Stimulated activated CD4-positive, alpha-beta T cell treated with anti-CD3 and anti-CD28 coated beads, TNF-alpha, amount 100 ng/mL, for 4 hours (primary cell): ENCODE data around the gene NRAP.

Experiments used
- DNase-seq, 3 experiments: peaks; one replicate each; pipeline ENCODE4 v3.0.0-alpha.2; 2020; ENCODE audit warnings: low read depth in 3 of 3

Gene NRAP, protein sequence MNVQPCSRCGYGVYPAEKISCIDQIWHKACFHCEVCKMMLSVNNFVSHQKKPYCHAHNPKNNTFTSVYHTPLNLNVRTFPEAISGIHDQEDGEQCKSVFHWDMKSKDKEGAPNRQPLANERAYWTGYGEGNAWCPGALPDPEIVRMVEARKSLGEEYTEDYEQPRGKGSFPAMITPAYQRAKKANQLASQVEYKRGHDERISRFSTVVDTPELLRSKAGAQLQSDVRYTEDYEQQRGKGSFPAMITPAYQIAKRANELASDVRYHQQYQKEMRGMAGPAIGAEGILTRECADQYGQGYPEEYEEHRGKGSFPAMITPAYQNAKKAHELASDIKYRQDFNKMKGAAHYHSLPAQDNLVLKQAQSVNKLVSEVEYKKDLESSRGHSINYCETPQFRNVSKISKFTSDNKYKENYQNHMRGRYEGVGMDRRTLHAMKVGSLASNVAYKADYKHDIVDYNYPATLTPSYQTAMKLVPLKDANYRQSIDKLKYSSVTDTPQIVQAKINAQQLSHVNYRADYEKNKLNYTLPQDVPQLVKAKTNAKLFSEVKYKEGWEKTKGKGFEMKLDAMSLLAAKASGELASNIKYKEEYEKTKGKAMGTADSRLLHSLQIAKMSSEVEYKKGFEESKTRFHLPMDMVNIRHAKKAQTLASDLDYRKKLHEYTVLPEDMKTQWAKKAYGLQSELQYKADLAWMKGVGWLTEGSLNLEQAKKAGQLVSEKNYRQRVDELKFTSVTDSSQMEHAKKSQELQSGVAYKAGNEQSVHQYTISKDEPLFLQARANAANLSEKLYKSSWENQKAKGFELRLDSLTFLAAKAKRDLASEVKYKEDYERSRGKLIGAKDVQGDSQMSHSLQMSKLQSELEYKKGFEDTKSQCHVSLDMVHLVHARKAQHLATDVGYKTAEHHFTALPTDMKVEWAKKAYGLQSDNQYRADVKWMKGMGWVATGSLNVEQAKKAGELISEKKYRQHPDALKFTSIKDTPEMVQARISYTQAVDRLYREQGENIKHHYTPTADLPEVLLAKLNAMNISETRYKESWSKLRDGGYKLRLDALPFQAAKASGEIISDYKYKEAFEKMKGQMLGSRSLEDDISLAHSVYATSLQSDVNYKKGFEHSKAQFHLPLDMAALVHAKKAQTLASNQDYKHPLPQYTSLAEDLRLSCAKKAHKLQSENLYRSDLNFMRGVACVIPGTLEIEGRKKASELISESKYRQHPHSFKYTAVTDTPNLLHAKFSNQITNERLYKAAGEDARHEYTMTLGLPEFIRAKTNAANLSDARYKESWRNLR (N-terminal part only)

DNA sequence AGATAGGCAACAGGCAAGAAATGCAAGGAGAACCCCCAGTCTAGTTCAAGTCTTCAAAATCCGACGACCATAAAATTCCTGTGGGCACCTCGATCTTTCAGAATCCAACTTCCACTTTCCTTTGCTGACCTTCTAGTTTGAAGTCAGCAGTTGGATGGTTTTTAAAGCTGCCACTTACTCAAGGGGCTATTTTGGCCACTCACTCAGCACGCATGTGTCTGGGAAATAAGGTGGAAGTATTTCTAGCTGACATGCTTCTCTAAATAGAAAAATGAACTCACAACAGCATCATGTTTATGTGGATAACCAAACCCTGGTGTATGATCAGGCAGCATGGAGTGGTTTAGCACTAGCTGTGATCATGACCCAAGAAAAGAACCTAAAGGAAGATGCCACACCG is at the start of gene NRAP:
Gene NRAP, minus strand, starts transcription at position 134 of the 400 bp plus-strand sequence. CDS start 159 bp downstream, outside the sequence.
- DNase-seq: no peak

DNA sequence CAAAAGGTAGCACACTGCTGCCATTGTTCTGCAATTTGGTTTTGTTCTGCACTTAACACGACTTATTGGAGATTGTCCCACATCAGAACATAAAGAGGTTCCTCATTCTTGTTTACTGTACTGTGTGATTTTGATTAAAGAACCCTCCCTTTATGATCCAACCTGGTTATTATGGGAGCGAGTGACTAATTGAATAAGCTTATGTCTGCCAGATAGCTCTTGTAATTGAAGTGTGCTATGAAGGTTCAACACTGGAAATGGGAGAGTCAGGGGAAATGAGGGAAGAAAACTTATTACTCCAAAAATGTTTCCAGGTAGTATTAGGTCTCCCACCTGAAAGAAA is 49.8 kb upstream of the NRAP start:
- no peak for DNase-seq

DNA sequence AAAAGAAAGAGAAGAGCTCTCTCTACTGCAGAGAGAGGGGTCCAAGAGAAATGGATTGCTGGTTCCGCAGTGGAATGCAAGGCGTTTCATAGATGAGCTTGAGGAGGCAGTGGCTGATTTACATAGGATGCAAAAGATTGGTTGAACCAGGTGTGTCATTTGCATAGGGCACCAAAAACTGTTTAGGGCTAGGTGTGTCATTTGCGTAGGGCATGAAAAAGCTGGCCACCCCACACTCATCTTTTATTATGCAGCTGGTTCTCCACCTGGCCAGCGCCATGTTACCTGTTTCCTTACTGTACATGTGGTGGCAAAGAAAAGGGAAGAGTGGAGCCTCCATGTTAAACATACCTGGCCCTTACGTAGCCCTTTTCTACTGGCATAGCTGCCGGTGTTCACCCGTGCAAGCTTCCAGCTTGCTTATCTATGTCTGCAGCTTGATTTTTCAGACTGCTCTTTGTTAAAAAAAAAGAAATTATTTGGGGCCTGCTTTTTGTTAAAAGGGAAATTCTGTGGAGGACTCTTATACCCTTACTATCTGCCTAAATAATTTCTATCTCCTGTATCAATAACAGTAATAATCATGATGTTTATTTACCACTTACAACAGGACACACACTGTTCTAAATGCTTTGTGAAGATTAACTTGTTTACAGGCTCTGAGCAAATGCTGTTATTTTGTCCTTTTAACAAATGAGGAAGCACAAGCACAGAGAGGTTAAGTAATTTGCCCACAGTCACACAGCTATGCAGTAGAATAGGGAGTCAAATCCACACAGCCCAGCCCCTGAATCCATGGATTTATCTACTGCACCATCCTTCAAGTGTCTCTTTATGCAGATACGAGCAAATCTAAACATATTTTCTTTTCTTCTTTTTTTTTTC is 49.2 kb upstream of the NRAP start:
- no peak for DNase-seq

DNA sequence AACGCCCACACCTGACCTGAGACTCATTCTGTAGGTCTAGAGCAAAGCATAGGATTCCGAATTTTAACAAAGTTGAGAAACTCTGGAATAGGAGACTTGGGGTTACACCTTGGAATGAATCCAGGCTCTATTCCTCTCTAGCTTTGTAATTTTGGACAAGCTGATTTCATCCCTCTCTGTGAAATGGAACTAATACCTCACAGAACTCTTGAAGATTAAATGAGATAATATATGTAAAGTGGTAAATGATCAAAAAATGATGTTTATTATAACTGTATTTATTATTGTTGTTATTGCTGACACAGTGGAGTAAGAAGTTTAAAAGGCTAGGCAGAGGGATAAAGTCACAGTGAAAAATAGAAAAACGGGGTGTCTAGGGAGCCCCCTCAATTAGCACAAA is 48.2 kb upstream of the NRAP start:
- DNase-seq: no peak

DNA sequence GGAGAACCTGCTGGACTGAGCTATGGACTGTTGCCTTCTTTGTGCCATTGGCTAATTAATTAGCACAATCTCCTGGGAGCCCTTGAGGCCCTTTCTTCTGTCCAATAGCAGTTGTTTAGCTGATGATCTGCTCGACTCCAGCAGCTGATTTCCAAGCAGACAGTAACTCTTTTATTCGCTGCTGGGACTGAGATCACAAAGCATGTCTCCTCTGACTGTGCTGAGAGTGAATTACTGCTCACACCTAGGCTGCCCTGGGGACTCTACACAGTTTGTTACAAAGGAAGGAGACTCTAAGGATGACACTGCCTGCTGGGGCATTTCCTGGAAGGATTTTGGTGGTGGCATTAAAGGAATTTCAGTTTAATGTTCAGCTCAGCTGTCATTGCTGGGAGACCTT is 47.3 kb upstream of the NRAP start:
- DNase-seq: no peak

DNA sequence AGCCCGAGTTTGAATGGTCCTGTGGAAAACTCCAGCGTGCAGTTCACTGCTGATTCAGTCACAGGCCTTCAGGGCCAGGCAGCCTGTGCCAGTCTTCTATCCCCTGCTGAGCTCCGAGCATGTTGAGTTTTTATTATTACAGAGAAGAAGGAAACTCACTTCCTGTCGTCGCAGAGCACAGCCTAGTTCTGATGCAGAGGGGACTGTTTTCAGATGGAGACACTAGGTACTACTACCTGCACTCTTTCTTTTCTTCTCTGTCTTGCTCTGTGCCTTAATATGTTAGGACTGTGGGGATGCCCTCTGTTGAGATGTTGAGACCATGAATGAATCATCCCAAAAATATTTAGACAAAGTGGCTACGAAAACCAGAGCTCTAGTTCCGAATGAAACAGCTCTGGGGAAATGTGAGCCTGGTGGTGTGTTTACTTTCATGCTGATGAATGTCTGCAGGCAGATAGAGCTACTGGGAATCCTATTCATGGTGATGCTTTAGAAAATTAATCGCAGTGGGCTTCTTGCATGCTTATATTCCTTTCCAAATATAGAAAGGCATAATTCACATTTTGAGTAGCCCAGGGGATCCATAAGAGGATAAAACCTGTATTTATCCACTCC is 45.5 kb upstream of the NRAP start:
- no peak for DNase-seq

DNA sequence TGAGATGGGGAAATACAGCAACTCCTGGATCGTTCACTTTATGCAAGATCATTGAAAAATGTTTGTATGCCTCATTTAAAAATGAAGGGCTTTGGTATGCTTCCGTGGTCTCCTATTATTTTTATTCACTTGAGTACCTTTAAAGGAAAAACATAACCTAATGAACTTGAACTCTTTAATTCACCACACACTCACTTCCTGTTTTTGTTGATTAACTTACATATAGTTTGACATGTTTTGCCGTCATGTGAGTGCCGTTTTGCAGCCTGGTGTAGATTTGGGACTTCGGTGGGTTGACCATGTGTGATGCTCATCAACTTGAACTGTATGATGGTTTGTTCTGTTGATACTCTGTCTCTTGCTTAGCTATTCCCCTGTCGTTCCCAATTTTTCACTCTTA is 44.8 kb upstream of the NRAP start:
- no peak for DNase-seq

DNA sequence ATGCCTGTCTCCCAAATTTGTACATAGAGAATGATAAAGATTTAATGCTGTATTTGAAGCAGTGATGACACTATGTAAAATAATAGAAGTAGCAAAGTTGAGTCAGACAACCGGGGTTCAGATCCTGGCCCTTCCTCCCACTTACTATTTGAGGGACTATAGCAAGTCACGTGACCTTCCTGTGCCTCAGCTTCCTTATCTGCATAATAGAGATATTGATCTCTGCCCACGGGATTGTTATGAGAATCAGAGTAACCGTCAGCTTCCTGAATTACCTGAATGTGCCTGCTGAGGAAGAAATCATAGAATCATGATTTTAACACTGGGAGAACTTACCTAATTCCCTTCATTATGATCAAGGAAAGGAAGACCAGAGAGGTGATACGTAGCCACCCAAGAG is 42.8 kb upstream of the NRAP start:
- no peak for DNase-seq

DNA sequence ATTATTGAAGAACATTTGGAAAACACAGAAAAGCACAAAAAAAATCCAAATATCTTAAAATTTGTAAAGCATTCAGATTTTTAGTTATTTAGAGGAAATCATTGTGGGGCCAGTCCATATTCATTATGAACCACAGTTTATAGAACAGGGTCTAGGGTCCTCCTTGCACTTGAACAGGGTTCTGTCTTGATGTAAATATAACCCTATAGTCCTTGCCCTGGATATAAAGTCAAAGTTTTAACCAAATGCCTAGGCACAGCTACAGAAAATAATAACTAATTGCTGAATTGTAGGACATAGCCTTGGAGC is 41.5 kb upstream of the NRAP start:
- DNase-seq: no peak

DNA sequence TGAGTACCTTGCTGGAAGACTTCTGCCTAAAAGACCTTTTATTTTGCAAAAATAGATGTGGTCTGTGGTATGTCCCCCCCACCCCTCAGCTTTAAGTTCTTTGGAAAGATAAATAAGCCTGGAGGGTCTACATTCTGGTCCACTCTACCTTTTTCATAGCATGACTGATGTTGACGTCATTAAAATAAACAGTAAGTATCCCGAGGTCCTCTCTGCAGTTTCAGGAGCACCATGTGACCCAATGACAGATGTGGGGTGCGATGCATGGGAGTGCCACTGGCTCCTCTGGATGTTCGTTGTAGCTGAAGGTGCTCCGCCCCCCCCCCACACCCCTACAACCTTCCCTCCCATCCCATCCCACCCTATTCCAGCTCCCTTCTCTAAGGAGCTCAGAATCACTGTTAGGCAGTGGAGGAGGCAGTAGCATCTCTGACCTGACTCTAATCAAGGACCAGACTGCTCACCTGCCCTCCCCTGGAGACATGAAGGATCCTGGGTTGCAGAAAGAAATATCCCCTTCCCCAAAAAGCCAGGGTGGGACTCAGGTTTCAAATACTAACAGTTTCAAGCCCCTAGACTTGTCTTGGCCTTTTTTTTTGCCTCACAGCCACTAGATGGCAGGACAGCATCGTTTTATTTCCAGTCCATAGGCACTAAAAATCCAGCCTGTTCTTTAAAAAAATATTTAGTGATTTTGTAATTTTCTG is 40.9 kb upstream of the NRAP start:
- no peak for DNase-seq

DNA sequence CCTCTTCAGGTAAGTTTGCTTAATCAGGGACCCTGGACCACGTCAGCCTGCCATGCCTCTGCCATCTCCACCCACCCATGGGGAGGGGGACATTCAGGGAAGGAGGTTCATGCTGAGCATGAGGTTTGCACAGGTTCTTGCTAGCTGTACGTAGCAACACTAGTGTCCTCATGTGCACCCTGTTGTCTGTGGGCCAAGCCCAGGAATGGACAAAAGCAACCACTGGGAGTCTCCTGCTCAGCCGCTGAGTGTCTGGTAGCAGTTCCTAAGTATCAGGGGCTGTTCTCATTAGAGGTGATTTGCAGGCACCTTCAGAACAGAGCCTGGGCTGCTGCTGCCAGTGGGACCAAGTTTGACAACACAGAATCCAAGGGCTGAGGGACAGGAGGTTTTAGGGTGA is 33.8 kb upstream of the NRAP start:
- no peak for DNase-seq

DNA sequence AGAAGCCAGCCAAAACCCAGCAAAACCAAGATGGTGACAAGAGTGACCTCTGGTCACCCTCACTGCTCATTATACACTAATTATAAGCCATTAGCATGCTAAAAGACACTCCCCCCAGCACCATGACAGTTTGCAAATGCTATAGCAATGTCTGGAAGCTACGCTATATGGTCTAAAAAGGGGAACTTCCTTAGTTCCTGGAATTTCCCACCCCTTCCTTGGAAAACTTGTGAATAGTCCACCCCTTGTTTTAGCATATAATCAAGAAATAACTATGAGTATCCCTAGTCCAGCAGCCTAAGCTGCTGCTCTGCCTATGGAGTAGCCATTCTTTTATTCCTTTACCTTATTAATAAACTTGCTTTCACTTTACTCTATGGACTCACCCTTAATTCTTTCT is 31.9 kb upstream of the NRAP start:
- DNase-seq: no peak

DNA sequence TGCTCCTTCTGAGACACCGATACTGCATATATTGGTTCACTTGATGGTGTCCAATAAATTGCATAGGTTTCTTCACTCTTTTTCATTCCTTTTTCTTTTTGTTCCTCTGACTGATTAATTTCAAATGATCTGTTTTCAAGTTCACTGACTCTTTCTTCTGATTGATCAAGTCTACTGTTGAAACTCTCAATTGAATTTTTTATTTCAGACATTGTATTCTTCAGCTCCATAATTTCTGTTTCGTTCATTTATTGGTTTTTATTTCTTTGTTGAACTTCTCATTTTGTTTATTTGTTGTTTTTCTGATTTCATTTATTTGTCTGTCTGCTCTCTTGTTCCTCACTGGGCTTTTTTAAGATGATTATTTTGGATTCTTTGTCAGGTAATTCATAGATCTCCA is 29.5 kb upstream of the NRAP start:
- no peak for DNase-seq

DNA sequence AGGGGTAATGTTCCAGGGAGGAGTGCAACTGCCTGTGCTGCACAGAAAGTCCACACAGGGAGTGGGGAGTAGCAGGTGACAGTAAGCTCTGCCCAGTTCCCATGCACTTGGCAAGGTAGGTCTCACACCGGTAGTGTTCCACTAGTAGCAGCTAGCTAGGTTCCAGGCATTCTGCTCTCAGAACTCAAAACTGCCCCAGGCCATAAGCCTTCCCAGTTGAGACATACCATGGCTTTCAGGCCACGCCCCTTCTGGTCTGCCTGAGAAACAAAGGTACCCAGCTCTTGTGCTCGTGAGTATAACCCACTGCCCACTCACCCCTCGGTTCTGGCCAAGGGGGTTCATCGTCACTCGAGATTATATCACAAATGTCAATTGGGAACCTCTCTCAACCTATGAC is 28.4 kb upstream of the NRAP start:
- no peak for DNase-seq

DNA sequence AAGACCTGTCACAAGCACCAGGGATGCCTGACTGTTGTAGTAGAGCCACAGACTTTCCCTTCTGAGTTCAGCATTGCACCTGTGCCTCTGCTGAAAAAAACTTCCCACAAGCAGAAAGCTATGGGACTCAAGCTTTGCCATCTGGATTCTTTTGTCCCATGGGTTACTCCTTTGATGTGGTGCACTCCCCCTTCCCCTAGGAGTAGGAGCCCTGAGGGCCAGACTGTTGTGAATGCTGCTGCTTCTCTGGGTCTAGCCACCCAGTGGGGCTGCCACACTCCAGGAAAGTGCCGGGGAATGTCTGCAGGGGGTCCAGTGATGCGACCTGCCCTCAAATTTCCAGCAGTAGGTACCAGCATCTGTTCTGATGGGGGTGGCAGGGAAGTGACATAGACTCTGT is 27.5 kb upstream of the NRAP start:
- DNase-seq: no peak

DNA sequence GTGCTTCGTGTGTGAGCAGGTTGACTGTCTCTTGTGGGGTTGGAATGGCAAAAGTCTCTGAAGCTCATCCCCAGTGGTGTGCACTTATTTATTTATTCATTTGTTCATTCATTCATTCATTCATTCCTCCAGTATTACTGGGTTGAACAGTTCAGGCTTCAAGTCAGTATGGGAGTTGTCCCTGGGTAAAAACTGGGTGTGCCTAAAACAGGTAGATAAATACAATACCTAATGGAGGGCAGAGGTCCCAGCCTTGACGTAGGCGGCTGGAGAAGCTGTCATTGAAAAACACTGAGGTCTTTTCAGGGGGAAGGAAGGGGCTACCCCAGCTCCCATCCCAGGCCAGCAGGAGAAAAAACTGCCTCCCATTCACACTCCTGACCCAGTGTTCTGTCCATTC is 26.9 kb upstream of the NRAP start:
- no peak for DNase-seq

DNA sequence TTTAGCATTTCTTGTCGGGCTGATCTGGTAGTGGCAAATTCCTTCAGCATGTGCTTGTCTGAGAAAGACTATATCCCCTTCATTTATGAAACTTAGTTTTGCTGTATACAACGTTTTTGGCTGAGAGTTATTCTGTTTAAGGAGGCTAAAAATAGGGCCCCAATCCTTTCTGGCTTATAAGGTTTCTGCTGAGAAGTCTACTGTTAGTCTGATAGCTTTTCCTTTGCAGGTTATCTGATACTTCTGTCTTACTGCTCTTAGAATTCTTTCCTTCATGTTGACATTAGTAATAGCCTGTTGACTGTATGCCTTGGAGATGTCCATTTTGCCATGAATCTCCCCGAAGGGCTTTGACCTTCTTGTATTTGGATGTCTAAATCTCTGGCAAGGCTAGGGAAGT is 25.7 kb upstream of the NRAP start:
- DNase-seq: no peak

DNA sequence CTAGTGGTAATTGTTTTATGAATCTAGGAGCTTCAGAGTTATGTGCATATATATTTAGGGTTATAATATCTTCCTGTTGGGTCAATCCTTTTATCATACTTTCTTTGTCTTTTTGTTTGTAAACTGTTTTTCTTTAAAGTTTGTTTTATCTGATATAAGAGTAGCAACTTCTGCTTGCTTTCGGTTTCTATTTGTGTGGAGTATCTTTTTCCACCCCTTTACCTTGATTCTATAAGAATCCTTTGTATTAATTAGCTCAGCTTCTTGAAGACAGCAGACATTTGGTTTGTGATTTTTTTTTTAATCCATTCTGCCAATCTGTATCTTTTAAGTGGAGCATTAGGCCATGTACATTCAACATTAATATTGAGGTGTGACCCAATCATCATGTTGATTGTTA is 25.2 kb upstream of the NRAP start:
- DNase-seq: no peak

DNA sequence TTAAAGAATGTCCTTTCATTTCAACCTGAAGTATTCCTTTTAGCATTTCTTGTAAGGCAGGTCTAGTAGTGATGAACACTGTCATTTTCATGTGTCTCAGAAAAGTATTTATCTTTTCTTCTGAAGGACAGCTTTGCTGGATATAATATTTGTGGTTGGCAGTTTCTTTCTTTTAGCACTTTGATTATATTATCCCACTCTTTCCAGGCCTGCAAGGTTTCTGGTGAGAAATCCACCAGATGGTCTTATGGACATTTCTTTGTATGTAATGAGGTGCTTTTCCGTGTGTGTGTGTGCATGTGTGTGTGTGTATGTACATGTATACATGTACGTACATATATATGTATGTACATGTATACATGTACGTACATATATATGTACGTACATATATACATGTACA is 23.2 kb upstream of the NRAP start:
- no peak for DNase-seq

DNA sequence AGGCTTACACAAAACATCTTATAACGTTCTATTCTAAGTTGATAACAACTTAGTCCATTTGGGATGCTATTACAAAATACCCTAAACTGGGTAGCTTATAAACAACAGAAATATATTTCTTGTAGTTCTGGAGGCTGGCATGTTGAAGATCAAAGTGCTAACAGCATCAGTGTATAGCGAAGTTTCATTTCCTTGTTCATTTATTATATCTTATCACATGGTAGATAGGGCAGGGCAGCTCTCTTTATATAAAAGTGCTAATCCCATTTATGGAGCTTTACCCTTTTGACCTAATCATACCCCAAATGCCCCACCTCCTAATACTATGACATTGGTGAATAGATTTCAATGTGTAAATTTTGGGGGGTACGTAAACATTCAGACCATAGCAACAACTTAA is 22.2 kb upstream of the NRAP start:
- no peak for DNase-seq

DNA sequence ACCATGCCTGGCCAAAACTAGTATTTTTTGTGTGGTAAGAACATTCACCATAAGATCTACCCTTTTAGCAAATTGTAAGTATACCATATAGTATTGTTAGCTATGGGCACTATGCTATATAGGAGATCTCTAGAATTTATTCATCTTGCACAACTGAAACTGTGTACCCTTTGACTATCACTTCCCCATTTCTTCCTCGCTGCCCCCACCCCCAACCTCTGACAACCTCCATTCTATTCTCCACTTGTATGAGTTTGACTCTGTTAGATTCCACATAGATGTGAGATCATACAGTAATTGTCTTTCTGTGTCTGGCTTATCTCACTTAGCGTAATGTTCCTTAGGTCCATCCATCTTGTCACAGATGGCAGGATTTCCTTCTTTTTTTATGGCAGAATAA is 19.5 kb upstream of the NRAP start:
- no peak for DNase-seq
